Uterine smooth muscle cell (primary cell): ENCODE data around the gene ZSCAN32. TPM values are rescaled to one million over a fixed set of nuclear protein-coding genes. Genes with fewer than 3 reads are reported as not detected.

Source experiments
- total RNA-seq: library from RNA; depleted of rRNA; stranded (reverse); fragments of >200 nt; gene quantifications from 2 replicates; pipeline ENCODE4 v1.2.3, GENCODE V29; 2014

ZSCAN32 gene
- total RNA-seq: 10.6 and 11.7 TPM in 2 replicates

DNA sequence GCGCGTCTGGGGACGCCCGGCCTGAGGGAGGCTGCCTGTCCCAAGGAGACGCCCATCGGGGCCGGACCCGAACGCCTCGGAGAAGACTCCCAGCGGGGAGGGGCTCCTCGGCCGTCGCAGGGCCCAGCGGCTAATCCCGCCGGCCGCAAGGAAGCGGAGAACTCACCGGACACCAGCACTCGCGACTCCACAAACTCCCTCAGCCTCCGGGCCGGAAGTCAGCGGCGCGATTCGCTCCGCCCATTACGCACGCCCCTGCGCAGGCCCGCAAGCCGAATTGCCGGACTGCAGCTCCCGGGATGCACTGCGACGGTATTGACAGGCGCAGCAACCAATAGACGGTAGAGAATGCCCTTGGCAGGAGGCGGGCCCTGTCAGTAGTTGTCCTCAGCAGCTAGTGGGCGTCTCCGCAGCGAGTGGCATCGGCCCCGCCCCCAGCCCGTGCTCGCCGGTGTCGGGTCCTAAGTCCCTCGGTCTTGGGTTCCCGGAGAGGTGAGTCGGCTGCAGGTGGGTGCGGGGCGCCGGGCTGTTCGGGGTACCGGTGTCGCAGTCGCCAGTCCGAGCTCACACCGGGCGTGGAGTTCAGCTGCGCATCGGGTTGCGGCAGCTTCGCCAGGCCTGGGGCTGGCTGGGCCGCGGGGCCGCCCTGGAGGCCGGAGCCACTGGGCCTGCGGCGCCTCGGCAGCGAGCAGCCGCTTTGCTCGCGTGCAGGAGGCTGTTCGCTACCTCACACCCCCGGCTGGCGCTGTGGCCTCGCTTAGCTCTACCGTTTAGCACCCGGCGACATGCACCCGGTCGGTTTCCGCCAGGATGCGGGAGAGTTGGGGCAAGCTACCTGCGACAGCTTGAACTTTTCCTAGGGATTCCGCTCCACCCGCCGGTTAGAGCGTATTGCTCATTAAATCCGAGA, at the start of gene ZSCAN32, which contains the start of gene ZNF174:
ZSCAN32 (minus strand) TSS at position 226 of the 910 bp plus-strand sequence. CDS start 3,447 bp downstream, outside the sequence.
ZNF174 (plus strand) TSS at position 437 of the 910 bp plus-strand sequence. CDS start 790 bp downstream, outside the sequence.

DNA sequence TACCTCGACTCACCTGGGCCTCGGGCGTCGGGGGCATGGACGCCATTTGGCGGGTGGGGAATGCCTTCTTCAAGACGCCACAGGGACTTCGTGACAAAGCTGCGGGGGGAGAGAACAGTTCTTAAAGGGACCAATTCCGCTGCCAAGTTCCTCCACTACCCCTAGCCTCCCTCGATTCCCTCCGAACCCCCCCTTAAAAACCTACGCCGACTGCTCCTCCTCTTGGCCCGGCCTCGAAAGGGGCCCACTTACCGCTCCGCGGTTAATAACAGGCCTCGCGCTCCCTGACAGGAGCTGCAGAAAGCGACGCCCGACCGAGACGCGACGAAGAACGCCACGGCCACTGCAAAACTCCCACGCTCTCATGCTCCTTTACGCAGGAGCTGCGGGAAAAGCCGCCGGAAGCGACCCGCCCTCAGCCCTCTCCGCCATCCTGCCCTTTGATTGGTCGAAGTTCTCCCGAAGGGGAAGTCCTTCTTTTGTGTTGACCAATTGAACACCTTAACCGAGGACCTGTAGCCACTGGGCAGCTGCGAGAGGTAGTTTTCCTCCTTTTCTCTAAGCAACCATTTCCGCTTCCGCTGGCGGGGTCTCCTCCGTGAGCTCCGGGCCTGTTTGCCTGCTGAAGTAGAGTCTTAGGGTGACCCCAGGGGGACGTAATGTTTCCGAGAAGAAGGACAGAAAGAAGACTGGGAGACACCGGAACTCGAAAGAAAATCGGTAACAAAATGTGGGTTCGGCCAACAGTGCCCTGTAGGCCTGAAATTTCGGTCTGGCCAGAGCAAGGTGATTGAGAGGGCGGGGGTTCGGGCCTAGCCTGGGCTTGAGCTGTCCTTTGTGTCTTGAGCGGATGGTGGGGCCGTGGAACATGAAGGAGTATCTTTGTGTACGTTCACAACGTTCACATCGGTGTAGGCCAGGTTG, 42.6 kb upstream of the ZSCAN32 start, which contains the start of the genes NAA60 and ZNF597:
NAA60 (plus strand) TSS at position 573 of the 924 bp plus-strand sequence. CDS start 32,548 bp downstream, outside the sequence.
ZNF597 (minus strand) TSS at position 397 of the 924 bp plus-strand sequence; CDS start at position 46, 351 bp downstream.

DNA sequence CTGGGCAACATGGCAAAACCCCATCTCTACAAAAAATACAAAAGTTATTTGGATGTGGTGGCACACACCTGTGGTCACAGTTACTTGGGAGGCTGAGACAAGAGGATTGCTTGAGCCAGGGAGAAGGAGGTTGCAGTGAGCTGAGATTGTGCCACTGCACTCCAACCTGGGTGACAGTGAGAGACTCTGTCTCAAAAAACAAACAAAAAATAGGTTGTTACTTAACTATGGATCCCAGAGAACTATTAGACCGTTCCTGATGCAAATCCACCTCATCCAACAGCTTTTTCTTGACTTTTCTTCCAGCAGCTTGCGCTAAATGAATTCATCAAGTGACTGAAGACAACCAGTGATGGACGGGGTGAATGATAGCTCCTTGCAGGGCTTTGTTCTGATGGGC, 45.2 kb downstream of the ZSCAN32 start, which contains the start of gene OR2C1:
OR2C1 (plus strand) TSS at position 301 of the 400 bp plus-strand sequence; CDS start at position 353, 52 bp downstream.

Other genes starting within 250 kb of the ZSCAN32 start
- gene OR1F1, start 212.8 kb downstream of the ZSCAN32 start, total RNA-seq: not detected in 2 replicates
- gene ZNF200, start 165.8 kb downstream of the ZSCAN32 start, total RNA-seq: 8.1 and 9.2 TPM in 2 replicates
- gene MEFV, start 144.4 kb downstream of the ZSCAN32 start, total RNA-seq: 0.12 TPM in 1 of 2 replicates, not detected in the other
- 43.3 and 47.5 TPM in 2 replicates for gene ZNF263, start 117.5 kb downstream of the ZSCAN32 start, total RNA-seq
- 6.3 and 6.4 TPM in 2 replicates for gene TIGD7, start 95.6 kb downstream of the ZSCAN32 start, total RNA-seq
- 20.8 and 21.1 TPM in 2 replicates for gene ZNF75A, start 95.5 kb downstream of the ZSCAN32 start, total RNA-seq
- gene OR2C1, start 45.1 kb downstream of the ZSCAN32 start, total RNA-seq: 0.25 TPM in 1 of 2 replicates, not detected in the other
- gene ZNF174, start 211 bp upstream of the ZSCAN32 start, total RNA-seq: 4.5 and 5.6 TPM in 2 replicates
- 1.7 and 2.0 TPM in 2 replicates for gene ZNF597, start 42.5 kb upstream of the ZSCAN32 start, total RNA-seq
- 10.2 and 10.6 TPM in 2 replicates for gene NAA60, start 42.7 kb upstream of the ZSCAN32 start, total RNA-seq
- not detected in 2 replicates for gene C16orf90, start 94.5 kb upstream of the ZSCAN32 start, total RNA-seq
- 24.5 and 27.5 TPM in 2 replicates for gene CLUAP1, start 100.0 kb upstream of the ZSCAN32 start, total RNA-seq
- under 0.01 TPM in 1 of 2 replicates, not detected in the other for gene NLRC3, start 176.4 kb upstream of the ZSCAN32 start, total RNA-seq
- 4.7 and 6.0 TPM in 2 replicates for gene SLX4, start 210.6 kb upstream of the ZSCAN32 start, total RNA-seq